ENCODE results near the gene MNX1. TPM values are rescaled to one million over a fixed set of nuclear protein-coding genes. Genes with fewer than 3 reads are reported as not detected.
A peak's percentile ranks its signal among the peaks of the same experiment; 100 is the strongest.

The MNX1 gene
- total RNA-seq, 1 donor from 2014 or later = not detected

DNA sequence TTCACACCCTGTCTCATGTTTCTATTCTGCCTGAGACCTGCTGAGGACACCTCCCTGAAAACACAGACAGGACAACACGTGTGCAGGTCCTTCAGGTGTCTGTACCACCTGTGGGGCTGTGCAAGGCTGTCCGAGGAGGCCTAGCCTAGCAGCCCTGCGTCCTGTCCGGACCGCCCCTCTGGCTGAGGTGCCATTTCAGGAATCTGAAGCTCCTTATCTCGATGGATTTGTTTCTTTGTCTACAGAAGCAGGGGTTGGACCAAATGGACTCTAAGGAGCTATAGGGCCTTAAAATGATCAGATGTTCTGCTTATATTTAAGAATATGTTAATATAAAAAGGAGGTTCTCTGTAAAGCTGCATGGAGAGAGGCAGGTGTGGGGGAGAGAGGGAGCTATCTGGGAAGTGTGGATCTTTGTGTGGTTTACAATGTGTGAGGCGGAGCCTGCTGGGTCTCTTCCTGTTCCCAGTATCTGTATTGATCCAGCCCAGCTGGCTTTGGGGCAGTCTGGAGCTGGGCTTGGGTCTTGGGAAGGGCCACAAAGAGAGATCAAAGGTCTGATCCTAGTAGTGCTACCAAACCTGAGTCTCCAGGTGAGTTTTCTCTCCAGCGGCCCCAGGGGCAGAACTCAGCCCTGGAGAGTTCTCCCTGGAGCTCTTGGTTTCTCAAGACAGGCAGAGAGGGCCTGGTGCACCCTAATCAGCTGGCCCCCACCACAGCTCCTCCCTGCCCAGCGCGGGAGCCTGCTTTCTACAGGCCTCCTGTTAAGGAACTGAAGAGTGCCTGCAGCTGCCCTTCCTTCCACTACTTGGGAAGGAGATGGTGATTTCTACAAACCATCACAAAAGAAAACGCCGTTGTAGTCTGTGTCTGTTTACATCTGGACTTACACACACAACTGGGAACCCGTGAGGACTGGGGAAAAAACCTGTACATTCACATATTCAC lies 3.4 kb upstream of the MNX1 start:
- DNase-seq (ENCODE audit: low read depth) = no peak
- Histone ChIP-seq H3K36me3 (ENCODE audit: insufficient read depth, low read length) (no peaks in the 10 kb centered on the region), H3K27me3 (ENCODE audit: insufficient read depth, low read length) (peaks cover 91% of the 10 kb centered on the region), H2AFZ (ENCODE audit: low read depth, low read length) (no peak overlapping the region), H3K79me2 (ENCODE audit: insufficient read depth, low read length) (no peaks in the 10 kb centered on the region), H3K4me1 (ENCODE audit: insufficient read depth, low read length) (no peaks in the 10 kb centered on the region), H3K4me2 (ENCODE audit: low read length) (no peak overlapping the region), H3K9ac (ENCODE audit: low read length) (no peak overlapping the region), H3K27ac (ENCODE audit: low read depth, low read length) (no peak overlapping the region), H3K4me3 (ENCODE audit: insufficient read depth, low read depth, low read length) (no peak overlapping the region), H3K9me3 (ENCODE audit: insufficient read depth, low read depth, low read length) (no peaks in the 10 kb centered on the region), H4K20me1 (ENCODE audit: insufficient read depth, low read length) (no peaks in the 10 kb centered on the region)
- TF ChIP-seq, protein P1, sequence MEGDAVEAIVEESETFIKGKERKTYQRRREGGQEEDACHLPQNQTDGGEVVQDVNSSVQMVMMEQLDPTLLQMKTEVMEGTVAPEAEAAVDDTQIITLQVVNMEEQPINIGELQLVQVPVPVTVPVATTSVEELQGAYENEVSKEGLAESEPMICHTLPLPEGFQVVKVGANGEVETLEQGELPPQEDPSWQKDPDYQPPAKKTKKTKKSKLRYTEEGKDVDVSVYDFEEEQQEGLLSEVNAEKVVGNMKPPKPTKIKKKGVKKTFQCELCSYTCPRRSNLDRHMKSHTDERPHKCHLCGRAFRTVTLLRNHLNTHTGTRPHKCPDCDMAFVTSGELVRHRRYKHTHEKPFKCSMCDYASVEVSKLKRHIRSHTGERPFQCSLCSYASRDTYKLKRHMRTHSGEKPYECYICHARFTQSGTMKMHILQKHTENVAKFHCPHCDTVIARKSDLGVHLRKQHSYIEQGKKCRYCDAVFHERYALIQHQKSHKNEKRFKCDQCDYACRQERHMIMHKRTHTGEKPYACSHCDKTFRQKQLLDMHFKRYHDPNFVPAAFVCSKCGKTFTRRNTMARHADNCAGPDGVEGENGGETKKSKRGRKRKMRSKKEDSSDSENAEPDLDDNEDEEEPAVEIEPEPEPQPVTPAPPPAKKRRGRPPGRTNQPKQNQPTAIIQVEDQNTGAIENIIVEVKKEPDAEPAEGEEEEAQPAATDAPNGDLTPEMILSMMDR (IDR thresholded peaks at IDR 0.05; ENCODE audit: insufficient read depth, low read depth, low read length) = no peak
- TF ChIP-seq EZH2 (IDR thresholded peaks at IDR 0.05; ENCODE audit: insufficient read depth, low read length) = peak; percentile 7
- Mint-ChIP-seq H3K4me3 (ENCODE audit: unreplicated experiment) (no peak overlapping the region), H3K27me3 (ENCODE audit: low read depth, unreplicated experiment) (peaks cover 76% of the 10 kb centered on the region), H3K36me3 (ENCODE audit: low read depth, unreplicated experiment) (no peaks in the 10 kb centered on the region), H3K27ac (ENCODE audit: unreplicated experiment) (no peak overlapping the region), H3K4me1 (ENCODE audit: low read depth, unreplicated experiment) (no peaks in the 10 kb centered on the region), H3K9me3 (ENCODE audit: unreplicated experiment) (peaks cover 5% of the 10 kb centered on the region)
- no peak for FAIRE-seq

DNA sequence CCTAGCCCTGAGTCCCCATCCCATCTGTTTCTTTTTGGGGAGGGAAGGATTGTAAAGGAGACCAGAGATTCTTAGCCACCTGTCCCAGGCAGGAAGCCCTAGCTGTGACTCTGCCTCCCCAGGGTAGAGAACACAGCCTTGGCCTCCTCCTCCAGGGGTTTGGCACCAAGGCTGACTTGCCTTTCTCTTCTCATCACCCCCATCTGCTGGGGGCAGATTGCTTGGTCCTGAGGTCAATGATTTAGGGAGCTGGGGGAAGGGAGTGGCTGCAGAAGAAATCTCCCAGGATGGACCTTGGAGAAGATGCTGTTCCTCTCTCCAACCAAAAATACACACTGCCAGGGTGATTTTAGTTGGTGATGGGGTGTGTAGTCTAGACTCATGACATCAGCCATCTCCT lies 2.6 kb upstream of the MNX1 start:
- no peaks in the 10 kb centered on the region for H3K9me3 ChIP-seq (ENCODE audit: insufficient read depth, low read depth, low read length)
- Mint-ChIP-seq H3K4me1 (ENCODE audit: low read depth, unreplicated experiment) (no peaks in the 10 kb centered on the region), H3K36me3 (ENCODE audit: low read depth, unreplicated experiment) (no peaks in the 10 kb centered on the region), H3K9me3 (ENCODE audit: unreplicated experiment) (peaks cover 5% of the 10 kb centered on the region), H3K4me3 (ENCODE audit: unreplicated experiment) (no peak overlapping the region), H3K27me3 (ENCODE audit: low read depth, unreplicated experiment) (peaks cover 76% of the 10 kb centered on the region), H3K27ac (ENCODE audit: unreplicated experiment) (no peak overlapping the region)
- H3K27me3 ChIP-seq (ENCODE audit: insufficient read depth, low read length) = peaks cover 90% of the 10 kb centered on the region
- FAIRE-seq = no peak
- H3K4me2 ChIP-seq (ENCODE audit: low read length) = no peak overlapping the region
- peaks cover under 1% of the 10 kb centered on the region for H4K20me1 ChIP-seq (ENCODE audit: insufficient read depth, low read length)
- no peaks in the 10 kb centered on the region for H3K36me3 ChIP-seq (ENCODE audit: insufficient read depth, low read length)
- H3K79me2 ChIP-seq (ENCODE audit: insufficient read depth, low read length) = no peaks in the 10 kb centered on the region
- no peak overlapping the region for H3K9ac ChIP-seq (ENCODE audit: low read length)
- no peak for DNase-seq (ENCODE audit: low read depth)
- no peaks in the 10 kb centered on the region for H3K4me1 ChIP-seq (ENCODE audit: insufficient read depth, low read length)
- TF ChIP-seq, protein P1 (IDR thresholded peaks at IDR 0.05; ENCODE audit: insufficient read depth, low read depth, low read length) = no peak
- TF ChIP-seq EZH2 (IDR thresholded peaks at IDR 0.05; ENCODE audit: insufficient read depth, low read length) = no peak
- no peak overlapping the region for H3K4me3 ChIP-seq (ENCODE audit: insufficient read depth, low read depth, low read length)
- H2AFZ ChIP-seq (ENCODE audit: low read depth, low read length) = no peak overlapping the region
- H3K27ac ChIP-seq (ENCODE audit: low read depth, low read length) = no peak overlapping the region

DNA sequence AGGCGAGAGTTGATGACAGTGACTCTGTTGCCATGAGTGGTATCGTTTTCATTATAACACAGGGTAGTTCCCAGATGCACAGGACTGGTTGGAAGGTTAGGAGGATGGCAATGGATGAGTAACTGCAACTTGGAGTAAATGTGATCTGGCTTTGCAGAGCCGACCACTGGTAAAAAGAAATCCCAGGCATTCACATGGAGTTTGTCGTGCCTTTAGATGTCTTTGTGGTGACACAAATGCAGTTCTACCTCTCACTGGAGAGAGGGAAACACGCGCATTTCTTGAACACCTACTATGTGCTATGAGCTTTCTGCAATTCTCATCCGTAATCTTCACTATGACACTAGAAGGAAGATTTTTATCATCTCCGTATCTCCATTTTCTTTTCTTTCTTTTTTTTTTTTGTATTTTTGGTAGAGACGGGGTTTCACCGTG lies 1.7 kb upstream of the MNX1 start:
- H3K4me1 ChIP-seq (ENCODE audit: insufficient read depth, low read length) = no peaks in the 10 kb centered on the region
- peaks cover 90% of the 10 kb centered on the region for H3K27me3 ChIP-seq (ENCODE audit: insufficient read depth, low read length)
- peaks cover 80% of the 10 kb centered on the region for H3K27me3 Mint-ChIP-seq (ENCODE audit: low read depth, unreplicated experiment)
- H3K36me3 Mint-ChIP-seq (ENCODE audit: low read depth, unreplicated experiment) = no peaks in the 10 kb centered on the region
- FAIRE-seq (no peak), DNase-seq (ENCODE audit: low read depth) (no peak)
- no peak overlapping the region for H3K4me3 Mint-ChIP-seq (ENCODE audit: unreplicated experiment)
- H3K9me3 Mint-ChIP-seq (ENCODE audit: unreplicated experiment) = peaks cover 7% of the 10 kb centered on the region
- no peaks in the 10 kb centered on the region for H3K36me3 ChIP-seq (ENCODE audit: insufficient read depth, low read length)
- H2AFZ ChIP-seq (ENCODE audit: low read depth, low read length) = no peak overlapping the region
- H3K79me2 ChIP-seq (ENCODE audit: insufficient read depth, low read length) = no peaks in the 10 kb centered on the region
- H3K9me3 ChIP-seq (ENCODE audit: insufficient read depth, low read depth, low read length) = no peaks in the 10 kb centered on the region
- H3K4me1 Mint-ChIP-seq (ENCODE audit: low read depth, unreplicated experiment) = no peaks in the 10 kb centered on the region
- no peak overlapping the region for H3K4me2 ChIP-seq (ENCODE audit: low read length)
- H3K9ac ChIP-seq (ENCODE audit: low read length) = no peak overlapping the region
- H3K27ac ChIP-seq (ENCODE audit: low read depth, low read length) = no peak overlapping the region
- H4K20me1 ChIP-seq (ENCODE audit: insufficient read depth, low read length) = peaks cover 9% of the 10 kb centered on the region
- no peak overlapping the region for H3K27ac Mint-ChIP-seq (ENCODE audit: unreplicated experiment)
- no peak overlapping the region for H3K4me3 ChIP-seq (ENCODE audit: insufficient read depth, low read depth, low read length)
- TF ChIP-seq EZH2 (IDR thresholded peaks at IDR 0.05; ENCODE audit: insufficient read depth, low read length) = no peak

Measured in astrocyte (in vitro differentiated cells and primary cell).